ENCODE measurements around the gene ALKAL2.

Gene ALKAL2

DNA sequence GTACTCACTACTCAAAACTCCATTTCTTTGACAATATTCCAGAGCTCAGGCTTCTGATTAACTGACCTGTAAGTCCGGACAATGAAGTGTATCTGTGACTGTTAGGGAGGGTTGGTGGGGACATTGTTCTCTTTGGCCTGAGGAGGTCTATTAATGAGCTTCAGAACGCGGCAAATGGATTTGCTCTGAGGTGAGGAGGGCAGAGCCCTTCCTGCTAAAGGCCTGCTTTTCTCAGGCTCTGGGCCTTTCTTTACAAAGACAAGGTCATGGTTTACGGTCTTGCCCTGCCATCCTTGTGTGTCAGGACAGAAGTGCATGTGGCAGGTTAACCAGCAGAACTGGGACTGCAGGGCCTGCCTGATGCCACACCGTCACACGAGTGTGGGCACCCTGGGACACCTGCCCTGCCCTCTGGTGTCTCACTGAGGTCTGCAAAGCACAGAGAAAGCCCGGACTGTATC, 7.2 kb downstream of the ALKAL2 start:
- in situ Hi-C loops (cut with HindIII; ENCODE audit: low sequenced_read_pairs) = no loop called here
- TF ChIP-seq, protein P1, sequence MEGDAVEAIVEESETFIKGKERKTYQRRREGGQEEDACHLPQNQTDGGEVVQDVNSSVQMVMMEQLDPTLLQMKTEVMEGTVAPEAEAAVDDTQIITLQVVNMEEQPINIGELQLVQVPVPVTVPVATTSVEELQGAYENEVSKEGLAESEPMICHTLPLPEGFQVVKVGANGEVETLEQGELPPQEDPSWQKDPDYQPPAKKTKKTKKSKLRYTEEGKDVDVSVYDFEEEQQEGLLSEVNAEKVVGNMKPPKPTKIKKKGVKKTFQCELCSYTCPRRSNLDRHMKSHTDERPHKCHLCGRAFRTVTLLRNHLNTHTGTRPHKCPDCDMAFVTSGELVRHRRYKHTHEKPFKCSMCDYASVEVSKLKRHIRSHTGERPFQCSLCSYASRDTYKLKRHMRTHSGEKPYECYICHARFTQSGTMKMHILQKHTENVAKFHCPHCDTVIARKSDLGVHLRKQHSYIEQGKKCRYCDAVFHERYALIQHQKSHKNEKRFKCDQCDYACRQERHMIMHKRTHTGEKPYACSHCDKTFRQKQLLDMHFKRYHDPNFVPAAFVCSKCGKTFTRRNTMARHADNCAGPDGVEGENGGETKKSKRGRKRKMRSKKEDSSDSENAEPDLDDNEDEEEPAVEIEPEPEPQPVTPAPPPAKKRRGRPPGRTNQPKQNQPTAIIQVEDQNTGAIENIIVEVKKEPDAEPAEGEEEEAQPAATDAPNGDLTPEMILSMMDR (IDR thresholded peaks at IDR 0.05; ENCODE audit: low read depth, low read length, missing control alignments) = no peak

GRCh38 chr2:279956-280649, 7.8 kb downstream of the ALKAL2 start:
- in situ Hi-C loops (cut with HindIII; ENCODE audit: low sequenced_read_pairs) = no loop called here
- TF ChIP-seq, protein P1 (IDR thresholded peaks at IDR 0.05; ENCODE audit: low read depth, low read length, missing control alignments) = no peak
- H3K4me3 ChIP-seq (ENCODE audit: low read depth, low read length) = no peak overlapping the region
- DNase-seq (ENCODE audit: low read depth) = no peak

More for the DNA sequence above, 7.2 kb downstream of the ALKAL2 start:
- no peak overlapping the region for H3K4me3 ChIP-seq (ENCODE audit: low read depth, low read length)
- DNase-seq (ENCODE audit: low read depth) = no peak

DNA sequence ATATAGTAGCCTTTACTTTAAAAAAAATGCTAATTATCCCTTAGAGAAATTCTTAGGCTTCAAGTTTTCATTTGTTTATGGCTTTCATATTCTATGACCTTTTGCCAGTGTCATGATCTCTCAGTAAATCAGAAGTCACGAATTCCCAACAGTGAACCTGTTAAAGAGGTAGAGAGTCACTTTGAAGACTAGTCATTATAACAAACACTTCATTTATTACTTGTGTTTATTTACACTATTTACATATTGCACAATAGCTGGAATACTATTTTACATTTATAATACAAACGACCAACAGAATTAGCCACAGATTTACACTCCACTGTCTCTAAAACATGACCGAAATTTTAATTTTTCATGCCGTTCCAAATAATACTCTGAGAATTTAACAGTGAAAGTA, 8.5 kb downstream of the ALKAL2 start:
- H3K4me3 ChIP-seq (ENCODE audit: low read depth, low read length) = no peak overlapping the region
- in situ Hi-C loops (cut with HindIII; ENCODE audit: low sequenced_read_pairs) = no loop called here
- TF ChIP-seq, protein P1 (IDR thresholded peaks at IDR 0.05; ENCODE audit: low read depth, low read length, missing control alignments) = no peak
- DNase-seq (ENCODE audit: low read depth) = no peak

DNA sequence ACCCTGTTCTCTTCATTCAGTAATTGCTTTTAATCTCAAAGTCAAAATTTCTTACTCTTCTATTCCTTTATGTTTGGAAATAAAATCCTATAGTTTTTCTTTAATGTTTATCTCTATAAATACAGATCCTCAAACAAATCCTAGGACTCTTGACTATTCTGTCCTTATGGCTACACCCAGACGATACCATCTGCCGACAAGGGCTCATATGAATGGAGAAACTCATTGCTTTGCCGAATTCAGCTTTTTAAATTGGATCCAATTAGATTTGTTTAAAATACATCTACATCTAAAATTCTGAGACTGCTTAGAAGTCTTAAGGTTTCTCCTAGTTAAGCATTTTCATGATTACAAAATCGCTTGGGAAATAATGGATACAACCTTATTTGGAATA, 9.0 kb downstream of the ALKAL2 start:
- TF ChIP-seq, protein P1 (IDR thresholded peaks at IDR 0.05; ENCODE audit: low read depth, low read length, missing control alignments) = no peak
- in situ Hi-C loops (cut with HindIII; ENCODE audit: low sequenced_read_pairs) = no loop called here
- no peak overlapping the region for H3K4me3 ChIP-seq (ENCODE audit: low read depth, low read length)
- DNase-seq (ENCODE audit: low read depth) = no peak

GRCh38 chr2:278312-278926, 9.5 kb downstream of the ALKAL2 start:
- in situ Hi-C loops (cut with HindIII; ENCODE audit: low sequenced_read_pairs) = no loop called here
- no peak overlapping the region for H3K4me3 ChIP-seq (ENCODE audit: low read depth, low read length)
- TF ChIP-seq, protein P1 (IDR thresholded peaks at IDR 0.05; ENCODE audit: low read depth, low read length, missing control alignments) = no peak
- DNase-seq (ENCODE audit: low read depth) = no peak

- TF ChIP-seq, protein P1 (IDR thresholded peaks at IDR 0.05; ENCODE audit: low read depth, low read length, missing control alignments) = no peak
- no peak for DNase-seq (ENCODE audit: low read depth)
- H3K4me3 ChIP-seq (ENCODE audit: low read depth, low read length) = no peak overlapping the region
- in situ Hi-C loops (cut with HindIII; ENCODE audit: low sequenced_read_pairs) = no loop called here
These were observed 12.4 kb downstream of the ALKAL2 start for GRCh38 chr2:275466-275865.

All from astrocyte of the cerebellum (primary cell).